Vagina (tissue), 2 donors: ENCODE measurements around the gene CARD14.
"Not testable (repeated sequence)": the region's sequence is repeated elsewhere in the genome, so short reads cannot be mapped to it uniquely, and the experiment has no call there.

Experiments
- CTCF ChIP-seq, 3 experiments: fragments of 450-650 bp in 2 of 3; fragments of 200-600 bp in 1 of 3; sonication (generic) in 1 of 3; IDR thresholded peaks; one replicate each; pipeline ENCODE4 v1.5.1; 2017 to 2019; ENCODE audit warnings: antibody characterized with exemption in 3 of 3, mild to moderate bottlenecking in 2 of 3, moderate library complexity in 2 of 3
- POLR2AphosphoS5 ChIP-seq, 2 donors: sonication (generic); formaldehyde crosslinking; IDR thresholded peaks; one replicate each; pipeline ENCODE4 v1.9.0; 2017; ENCODE audit warnings: antibody characterized with exemption in 2 of 2, mild to moderate bottlenecking in 2 of 2, low read depth in 1 of 2; ENCODE audit not compliant: insufficient read depth in 1 of 2

GRCh38 chr17:80155600-80155999 is 14.2 kb upstream of the CARD14 start:
- not testable (repeated sequence) for TF ChIP-seq CTCF (IDR thresholded peaks at IDR 0.05); POLR2AphosphoS5 (IDR thresholded peaks at IDR 0.05; ENCODE audit: insufficient read depth in 1 of 2, low read depth in 1 of 2)
